OCI-LY7 (cell line): ENCODE data around the gene RBL2.

Source experiments
- CTCF ChIP-seq: fragments of 200-600 bp; sonication (generic); conservative IDR thresholded peaks from 2 replicates; pipeline ENCODE4 v1.5.1; 2014; ENCODE audit warnings: mild to moderate bottlenecking, antibody characterized with exemption, low read length, moderate library complexity, mixed read lengths
- EZH2phosphoT487 ChIP-seq: fragments of 200-600 bp; sonication (generic); IDR thresholded peaks from 2 replicates; pipeline ENCODE4 v1.6.1; 2018; ENCODE audit warnings: low read depth, borderline replicate concordance, mild to moderate bottlenecking, mixed run types, antibody characterized with exemption, low read length, moderate library complexity, mixed read lengths

GRCh38 chr16:53449816-53450517 lies 15.7 kb downstream of the RBL2 start:
- TF ChIP-seq CTCF: no peak
- TF ChIP-seq EZH2phosphoT487: no peak
